HEK293 (cell line): ENCODE measurements around the gene VLDLR.

Source experiments
- CTCF ChIA-PET: fragments of 350-600 bp; formaldehyde crosslinking; extraction: SDS; loops from one replicate; lab custom pipeline; 2021; ENCODE audit warnings: antibody characterized with exemption; lab: Yijun Ruan, JAX
- POLR2A ChIA-PET: fragments of 300-600 bp; formaldehyde crosslinking; extraction: SDS; loops from one replicate; lab custom pipeline; 2020; ENCODE audit warnings: antibody characterized with exemption, inconsistent platforms; lab: Yijun Ruan, JAX
- H3K27ac ChIP-seq: fragments of 200-500 bp; sonication (Bioruptor generic); 2 replicates; pipeline ENCODE4 v1.5.1; 2014; ENCODE audit warnings: low read depth, low read length, control low read depth, inconsistent platforms; ENCODE audit errors: extremely low read depth
- H3K36me3 ChIP-seq, 2 experiments: fragments of 200-500 bp in 1 of 2; sonication (Bioruptor generic) in 1 of 2; 1 replicate in 1 of 2; 2 replicates in 1 of 2; pipeline ENCODE4 v1.5.1; 2014 to 2017; ENCODE audit warnings: inconsistent platforms in 2 of 2, low read length in 2 of 2; ENCODE audit not compliant: control insufficient read depth in 2 of 2, insufficient read depth in 1 of 2
- H3K4me1 ChIP-seq: fragments of 200-500 bp; sonication (Bioruptor generic); 2 replicates; pipeline ENCODE4 v1.5.1; 2014; ENCODE audit warnings: mild to moderate bottlenecking, low read length, inconsistent platforms; ENCODE audit not compliant: control insufficient read depth, insufficient read depth
- H3K4me3 ChIP-seq: 2 replicates; pipeline ENCODE4 v1.5.1; 2011; ENCODE audit warnings: low read depth, mild to moderate bottlenecking, control low read depth, low read length, moderate library complexity
- H3K9me3 ChIP-seq: fragments of 200-500 bp; sonication (Bioruptor generic); 2 replicates; pipeline ENCODE4 v1.5.1; 2014; ENCODE audit warnings: low read depth, low read length, inconsistent platforms; ENCODE audit not compliant: control insufficient read depth, insufficient read depth
- EGR2 ChIP-seq: fragments of 450-650 bp; formaldehyde crosslinking; IDR thresholded peaks from 2 replicates; pipeline ENCODE4 v1.5.1; 2016; ENCODE audit warnings: low read depth, missing biosample characterization, missing genetic modification characterization
- ELK4 ChIP-seq: IDR thresholded peaks from 2 replicates; pipeline ENCODE4 v1.6.1; 2011; ENCODE audit warnings: mild to moderate bottlenecking, low read depth, low read length, borderline replicate concordance
- FEZF1 ChIP-seq: fragments of 450-650 bp; formaldehyde crosslinking; IDR thresholded peaks from 2 replicates; pipeline ENCODE4 v1.5.1; 2016; ENCODE audit warnings: missing biosample characterization, missing genetic modification characterization
- INSM2 ChIP-seq: fragments of 450-650 bp; formaldehyde crosslinking; IDR thresholded peaks from 2 replicates; pipeline ENCODE4 v1.5.1; 2016; ENCODE audit warnings: missing biosample characterization, missing genetic modification characterization
- KLF10 ChIP-seq: fragments of 450-650 bp; IDR thresholded peaks from 2 replicates; pipeline ENCODE4 v1.5.1; 2018; ENCODE audit warnings: missing biosample characterization, mild to moderate bottlenecking, missing genetic modification characterization
- OSR2 ChIP-seq: fragments of 450-650 bp; formaldehyde crosslinking; IDR thresholded peaks from 2 replicates; pipeline ENCODE4 v1.5.1; 2016; ENCODE audit warnings: missing biosample characterization, missing genetic modification characterization
- REST ChIP-seq: fragments of 450-650 bp; formaldehyde crosslinking; IDR thresholded peaks from 2 replicates; pipeline ENCODE4 v1.5.1; 2016; ENCODE audit warnings: missing biosample characterization, missing genetic modification characterization
- SP3 ChIP-seq: fragments of 450-650 bp; formaldehyde crosslinking; IDR thresholded peaks from 2 replicates; pipeline ENCODE4 v1.5.1; 2016; ENCODE audit warnings: missing biosample characterization, missing genetic modification characterization
- ZBTB20 ChIP-seq: fragments of 450-650 bp; formaldehyde crosslinking; IDR thresholded peaks from 2 replicates; pipeline ENCODE4 v1.5.1; 2016; ENCODE audit warnings: missing biosample characterization, missing genetic modification characterization
- ZBTB49 ChIP-seq: fragments of 450-650 bp; formaldehyde crosslinking; IDR thresholded peaks from 2 replicates; pipeline ENCODE4 v1.5.1; 2016; ENCODE audit warnings: missing biosample characterization, missing genetic modification characterization, low read depth
- ZFP41 ChIP-seq: fragments of 450-650 bp; formaldehyde crosslinking; IDR thresholded peaks from 2 replicates; pipeline ENCODE4 v1.5.1; 2016; ENCODE audit warnings: missing biosample characterization, missing genetic modification characterization, borderline replicate concordance
- ZNF121 ChIP-seq: fragments of 450-650 bp; formaldehyde crosslinking; IDR thresholded peaks from 2 replicates; pipeline ENCODE4 v1.5.1; 2016; ENCODE audit warnings: missing biosample characterization, missing genetic modification characterization
- ZNF174 ChIP-seq: fragments of 450-650 bp; formaldehyde crosslinking; IDR thresholded peaks from 2 replicates; pipeline ENCODE4 v1.5.0; 2017; ENCODE audit warnings: missing biosample characterization, mild to moderate bottlenecking, missing genetic modification characterization
- ZNF350 ChIP-seq: fragments of 450-650 bp; formaldehyde crosslinking; IDR thresholded peaks from 2 replicates; pipeline ENCODE4 v1.5.0; 2017; ENCODE audit warnings: missing biosample characterization, mild to moderate bottlenecking, missing genetic modification characterization
- ZNF416 ChIP-seq: fragments of 450-650 bp; formaldehyde crosslinking; IDR thresholded peaks from 2 replicates; pipeline ENCODE4 v1.5.1; 2016; ENCODE audit warnings: missing biosample characterization, missing genetic modification characterization
- ZNF433 ChIP-seq: fragments of 450-650 bp; formaldehyde crosslinking; IDR thresholded peaks from 2 replicates; pipeline ENCODE4 v1.5.1; 2016; ENCODE audit warnings: missing biosample characterization, missing genetic modification characterization, low read depth
- ZNF544 ChIP-seq: fragments of 450-650 bp; formaldehyde crosslinking; IDR thresholded peaks from 2 replicates; pipeline ENCODE4 v1.5.0; 2017; ENCODE audit warnings: missing biosample characterization, missing genetic modification characterization
- ZNF548 ChIP-seq: fragments of 450-650 bp; formaldehyde crosslinking; IDR thresholded peaks from 2 replicates; pipeline ENCODE4 v1.5.1; 2016; ENCODE audit warnings: missing biosample characterization, missing genetic modification characterization
- ZNF580 ChIP-seq: fragments of 450-650 bp; formaldehyde crosslinking; IDR thresholded peaks from 2 replicates; pipeline ENCODE4 v1.5.1; 2016; ENCODE audit warnings: missing biosample characterization, missing genetic modification characterization
- ZNF645 ChIP-seq: fragments of 450-650 bp; formaldehyde crosslinking; IDR thresholded peaks from 2 replicates; pipeline ENCODE4; 2016; ENCODE audit warnings: missing biosample characterization, missing genetic modification characterization
- ZNF692 ChIP-seq: fragments of 450-650 bp; formaldehyde crosslinking; IDR thresholded peaks from 2 replicates; pipeline ENCODE4 v1.5.1; 2016; ENCODE audit warnings: missing biosample characterization, missing genetic modification characterization
- ZNF747 ChIP-seq: fragments of 450-650 bp; formaldehyde crosslinking; IDR thresholded peaks from 2 replicates; pipeline ENCODE4 v1.5.1; 2016; ENCODE audit warnings: missing biosample characterization, missing genetic modification characterization
- ZNF76 ChIP-seq: fragments of 450-650 bp; formaldehyde crosslinking; IDR thresholded peaks from 2 replicates; pipeline ENCODE4; 2016; ENCODE audit warnings: low read depth, missing biosample characterization, missing genetic modification characterization, borderline replicate concordance
- ZNF792 ChIP-seq: fragments of 450-650 bp; formaldehyde crosslinking; IDR thresholded peaks from 2 replicates; pipeline ENCODE4 v1.5.1; 2016; ENCODE audit warnings: missing biosample characterization, missing genetic modification characterization

The VLDLR gene

GRCh38 chr9:2616692-2617377 is 4.8 kb upstream of the VLDLR start:
- Histone ChIP-seq H3K36me3 (no peaks in the 10 kb centered on the region), H3K4me1 (0 out of 2 replicates have a peak, but pooled peaks cover 3% of the 10 kb centered on the region), H3K9me3 (no peaks in the 10 kb centered on the region; the same call in 1 of the 2 replicates), H3K4me3 (no peak overlapping the region), H3K27ac (no peak overlapping the region)
- TF ChIP-seq ZNF792 (tag by site-specific recombination), result no peak
- TF ChIP-seq ZBTB20 (tag by site-specific recombination), result no peak
- no peak for TF ChIP-seq ZNF350
- TF ChIP-seq ZNF544 (tag by site-specific recombination), result no peak
- TF ChIP-seq ZNF747 (tag by site-specific recombination), result no peak
- no peak for TF ChIP-seq REST (tag by site-specific recombination)
- TF ChIP-seq ZNF548 (tag by site-specific recombination), result no peak
- TF ChIP-seq ZNF416, result no peak
- TF ChIP-seq ZNF580 (tag by site-specific recombination), result no peak
- TF ChIP-seq INSM2 (tag by site-specific recombination), result no peak
- TF ChIP-seq ELK4, result no peak
- no peak for TF ChIP-seq ZNF174 (tag by site-specific recombination)
- TF ChIP-seq ZNF433 (tag by site-specific recombination), result no peak
- TF ChIP-seq ZBTB49 (tag by site-specific recombination), result no peak
- ChIA-PET CTCF (interaction anchor here (0.7 kb wide), 1 partner anchor 25 kb away, joined by 3 read pairs; no protein-coding TSS in a partner anchor), POLR2A (no interaction called here)

- 0 out of 2 replicates have a peak, but pooled peaks cover 3% of the 10 kb centered on the region for H3K4me1 ChIP-seq
- H3K4me3 ChIP-seq, result no peak overlapping the region
- H3K36me3 ChIP-seq, result no peaks in the 10 kb centered on the region
- H3K9me3 ChIP-seq, result no peaks in the 10 kb centered on the region; the same call in 1 of the 2 replicates
- CTCF ChIA-PET, result interaction anchor here (0.7 kb wide), 1 partner anchor 47 kb away, joined by 3 read pairs; no protein-coding TSS in a partner anchor
- H3K27ac ChIP-seq, result no peak overlapping the region
- POLR2A ChIA-PET, result no interaction called here
- no peak for TF ChIP-seq ZFP41 (tag by site-specific recombination)
- no peak for TF ChIP-seq SP3 (tag by site-specific recombination)
- no peak for TF ChIP-seq FEZF1 (tag by site-specific recombination)
- no peak for TF ChIP-seq EGR2 (tag by site-specific recombination)
- TF ChIP-seq OSR2 (tag by site-specific recombination), result no peak
- TF ChIP-seq ZNF76 (tag by site-specific recombination), result no peak
- no peak for TF ChIP-seq ZNF121 (tag by site-specific recombination)
- TF ChIP-seq ZNF692 (tag by site-specific recombination), result no peak
- TF ChIP-seq ZNF645 (tag by site-specific recombination), result no peak
- no peak for TF ChIP-seq KLF10 (tag by site-specific recombination)
These were observed 3.3 kb upstream of the VLDLR start for GRCh38 chr9:2618289-2618688.
